Measurements from ENCODE around the gene SPAM1. TPM values are rescaled to one million over a fixed set of nuclear protein-coding genes. Genes with fewer than 3 reads are reported as not detected.

The SPAM1 gene
- total RNA-seq, 4 donors from 2014 or later, result not detected

GRCh38 chr7:123972831-123973230 lies 47.8 kb downstream of the SPAM1 start:
- Histone ChIP-seq H3K27me3 (no peaks in the 10 kb centered on the region), H3K4me1 (no peaks in the 10 kb centered on the region), H3K4me3 (replicated peaks in 1 of 3) (no peak overlapping the region), H3K27ac (no peak overlapping the region), H3K9me3 (no peaks in the 10 kb centered on the region), H3K36me3 (no peaks in the 10 kb centered on the region)
- TF ChIP-seq, protein P1, sequence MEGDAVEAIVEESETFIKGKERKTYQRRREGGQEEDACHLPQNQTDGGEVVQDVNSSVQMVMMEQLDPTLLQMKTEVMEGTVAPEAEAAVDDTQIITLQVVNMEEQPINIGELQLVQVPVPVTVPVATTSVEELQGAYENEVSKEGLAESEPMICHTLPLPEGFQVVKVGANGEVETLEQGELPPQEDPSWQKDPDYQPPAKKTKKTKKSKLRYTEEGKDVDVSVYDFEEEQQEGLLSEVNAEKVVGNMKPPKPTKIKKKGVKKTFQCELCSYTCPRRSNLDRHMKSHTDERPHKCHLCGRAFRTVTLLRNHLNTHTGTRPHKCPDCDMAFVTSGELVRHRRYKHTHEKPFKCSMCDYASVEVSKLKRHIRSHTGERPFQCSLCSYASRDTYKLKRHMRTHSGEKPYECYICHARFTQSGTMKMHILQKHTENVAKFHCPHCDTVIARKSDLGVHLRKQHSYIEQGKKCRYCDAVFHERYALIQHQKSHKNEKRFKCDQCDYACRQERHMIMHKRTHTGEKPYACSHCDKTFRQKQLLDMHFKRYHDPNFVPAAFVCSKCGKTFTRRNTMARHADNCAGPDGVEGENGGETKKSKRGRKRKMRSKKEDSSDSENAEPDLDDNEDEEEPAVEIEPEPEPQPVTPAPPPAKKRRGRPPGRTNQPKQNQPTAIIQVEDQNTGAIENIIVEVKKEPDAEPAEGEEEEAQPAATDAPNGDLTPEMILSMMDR (IDR thresholded peaks at IDR 0.05), result no peak
- no peak for TF ChIP-seq POLR2A (IDR thresholded peaks at IDR 0.05)
- DNase-seq, result no peak
- intact Hi-C loops (cut with DNase I), result no loop called here
- WGBS, 2 donors, result 47 to 52% methylated on average over 1 of the region's 1 CpG

GRCh38 chr7:123974326-123974908 lies 49.4 kb downstream of the SPAM1 start:
- WGBS, 2 donors, result 64 to 71% methylated on average over 7 of the region's 7 CpGs
- H3K4me3 ChIP-seq (replicated peaks in 1 of 3), result no peak overlapping the region
- intact Hi-C loops (cut with DNase I), result no loop called here
- DNase-seq, result no peak
- no peaks in the 10 kb centered on the region for H3K9me3 ChIP-seq
- H3K36me3 ChIP-seq, result no peaks in the 10 kb centered on the region
- H3K4me1 ChIP-seq, result no peaks in the 10 kb centered on the region
- TF ChIP-seq POLR2A (IDR thresholded peaks at IDR 0.05), result no peak
- TF ChIP-seq, protein P1 (IDR thresholded peaks at IDR 0.05), result no peak
- H3K27ac ChIP-seq, result no peak overlapping the region
- H3K27me3 ChIP-seq, result no peaks in the 10 kb centered on the region

GRCh38 chr7:123975084-123975483 lies 50.0 kb downstream of the SPAM1 start:
- H3K9me3 ChIP-seq, result no peaks in the 10 kb centered on the region
- no peaks in the 10 kb centered on the region for H3K4me1 ChIP-seq
- H3K4me3 ChIP-seq (replicated peaks in 1 of 3), result no peak overlapping the region
- no peak for DNase-seq
- H3K27ac ChIP-seq, result no peak overlapping the region
- H3K27me3 ChIP-seq, result no peaks in the 10 kb centered on the region
- intact Hi-C loops (cut with DNase I), result no loop called here
- no peaks in the 10 kb centered on the region for H3K36me3 ChIP-seq
- TF ChIP-seq, protein P1 (IDR thresholded peaks at IDR 0.05), result no peak
- no peak for TF ChIP-seq POLR2A (IDR thresholded peaks at IDR 0.05)

DNA sequence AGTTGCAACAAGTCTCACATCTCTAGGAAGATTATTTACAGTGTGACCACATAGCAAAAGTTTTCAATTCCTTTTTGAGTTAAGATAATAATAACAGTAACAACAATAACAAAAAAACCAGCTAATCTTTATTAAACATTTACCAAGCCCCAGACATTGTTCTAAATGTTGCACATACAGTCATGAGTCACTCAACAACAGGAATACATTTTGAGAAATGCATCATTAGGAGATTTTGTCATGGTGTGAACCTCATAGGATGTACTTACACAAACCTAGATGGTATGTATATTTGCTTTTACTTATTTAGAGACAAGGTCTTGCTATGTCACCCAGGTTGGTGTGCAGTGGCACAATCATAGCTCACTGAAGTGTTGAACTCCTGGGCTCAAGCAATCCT lies 52.0 kb downstream of the SPAM1 start:
- Histone ChIP-seq H3K36me3 (no peaks in the 10 kb centered on the region), H3K4me1 (no peaks in the 10 kb centered on the region), H3K27ac (no peak overlapping the region), H3K9me3 (no peaks in the 10 kb centered on the region), H3K4me3 (replicated peaks in 1 of 3) (no peak overlapping the region), H3K27me3 (no peaks in the 10 kb centered on the region)
- intact Hi-C loops (cut with DNase I), result no loop called here
- TF ChIP-seq, protein P1 (IDR thresholded peaks at IDR 0.05), result no peak
- TF ChIP-seq POLR2A (IDR thresholded peaks at IDR 0.05), result no peak
- DNase-seq, result no peak

DNA sequence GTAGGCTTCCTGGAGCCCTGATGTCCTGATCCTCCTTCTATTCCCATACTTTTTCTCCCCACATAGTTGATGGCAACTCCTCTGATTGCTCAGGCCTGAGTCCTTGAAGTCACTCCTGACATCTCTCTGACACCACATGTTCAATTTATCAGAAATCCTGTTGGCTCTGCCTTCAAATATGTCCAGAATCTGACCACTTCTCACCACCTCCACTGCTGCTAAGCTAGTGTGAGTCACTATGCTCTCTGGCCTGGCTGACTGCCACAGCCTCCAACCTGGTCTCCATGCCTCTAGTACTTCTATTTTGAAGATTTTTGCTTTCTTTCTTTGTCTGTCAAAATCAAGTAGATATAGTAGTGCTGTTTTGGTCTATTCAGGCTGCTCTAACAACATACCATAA lies 54.8 kb downstream of the SPAM1 start:
- TF ChIP-seq POLR2A (IDR thresholded peaks at IDR 0.05), result no peak
- TF ChIP-seq, protein P1 (IDR thresholded peaks at IDR 0.05), result no peak
- no peaks in the 10 kb centered on the region for H3K27me3 ChIP-seq
- no peak overlapping the region for H3K27ac ChIP-seq
- H3K36me3 ChIP-seq, result no peaks in the 10 kb centered on the region
- intact Hi-C loops (cut with DNase I), result no loop called here
- no peaks in the 10 kb centered on the region for H3K9me3 ChIP-seq
- H3K4me1 ChIP-seq, result no peaks in the 10 kb centered on the region
- no peak for DNase-seq
- no peak overlapping the region for H3K4me3 ChIP-seq (replicated peaks in 1 of 3)

All from thyroid gland (tissue), 4 donors.